ENCODE data around the gene COL12A1. TPM values are rescaled to one million over a fixed set of nuclear protein-coding genes. Genes with fewer than 3 reads are reported as not detected.

The COL12A1 gene
- total RNA-seq, 1 donor from 2014 or later = 24.3 TPM

GRCh38 chr6:75166236-75166635 lies 39.6 kb downstream of the COL12A1 start:
- no peak for TF ChIP-seq CTCF (IDR thresholded peaks at IDR 0.05; ENCODE audit: insufficient read depth, low read length, poor library complexity, severe bottlenecking)
- Histone ChIP-seq H3K27me3 (ENCODE audit: control insufficient read depth, insufficient read depth, low read length) (no peaks in the 10 kb centered on the region), H3K4me3 (ENCODE audit: low read depth, low read length) (no peak overlapping the region), H3K36me3 (ENCODE audit: control insufficient read depth, insufficient read depth, low read length) (no peaks in the 10 kb centered on the region)
- no peak for DNase-seq (ENCODE audit: low read depth)

GRCh38 chr6:75158176-75158575 lies 47.7 kb downstream of the COL12A1 start:
- no peak for TF ChIP-seq CTCF (IDR thresholded peaks at IDR 0.05; ENCODE audit: insufficient read depth, low read length, poor library complexity, severe bottlenecking)
- DNase-seq (ENCODE audit: low read depth) = no peak
- no peaks in the 10 kb centered on the region for H3K36me3 ChIP-seq (ENCODE audit: control insufficient read depth, insufficient read depth, low read length)

GRCh38 chr6:75157336-75157735 lies 48.5 kb downstream of the COL12A1 start:
- TF ChIP-seq CTCF (IDR thresholded peaks at IDR 0.05; ENCODE audit: insufficient read depth, low read length, poor library complexity, severe bottlenecking) = no peak
- H3K27me3 ChIP-seq (ENCODE audit: control insufficient read depth, insufficient read depth, low read length) = no peaks in the 10 kb centered on the region
- no peak for DNase-seq (ENCODE audit: low read depth)
- no peak overlapping the region for H3K4me3 ChIP-seq (ENCODE audit: low read depth, low read length)
- H3K36me3 ChIP-seq (ENCODE audit: control insufficient read depth, insufficient read depth, low read length) = no peaks in the 10 kb centered on the region

More at GRCh38 chr6:75158176-75158575, 47.7 kb downstream of the COL12A1 start:
- no peak overlapping the region for H3K4me3 ChIP-seq (ENCODE audit: low read depth, low read length)
- no peaks in the 10 kb centered on the region for H3K27me3 ChIP-seq (ENCODE audit: control insufficient read depth, insufficient read depth, low read length)

- Histone ChIP-seq H3K27me3 (ENCODE audit: control insufficient read depth, insufficient read depth, low read length) (no peaks in the 10 kb centered on the region), H3K36me3 (ENCODE audit: control insufficient read depth, insufficient read depth, low read length) (no peaks in the 10 kb centered on the region), H3K4me3 (ENCODE audit: low read depth, low read length) (no peak overlapping the region)
- DNase-seq (ENCODE audit: low read depth) = no peak
- no peak for TF ChIP-seq CTCF (IDR thresholded peaks at IDR 0.05; ENCODE audit: insufficient read depth, low read length, poor library complexity, severe bottlenecking)
These were observed 49.5 kb downstream of the COL12A1 start for GRCh38 chr6:75156186-75156878.

- Histone ChIP-seq H3K36me3 (ENCODE audit: control insufficient read depth, insufficient read depth, low read length) (no peaks in the 10 kb centered on the region), H3K27me3 (ENCODE audit: control insufficient read depth, insufficient read depth, low read length) (no peaks in the 10 kb centered on the region), H3K4me3 (ENCODE audit: low read depth, low read length) (no peak overlapping the region)
- no peak for DNase-seq (ENCODE audit: low read depth)
- TF ChIP-seq CTCF (IDR thresholded peaks at IDR 0.05; ENCODE audit: insufficient read depth, low read length, poor library complexity, severe bottlenecking) = no peak
These were observed 50.2 kb downstream of the COL12A1 start for GRCh38 chr6:75155631-75156030.

GRCh38 chr6:75154973-75155372 lies 50.9 kb downstream of the COL12A1 start:
- H3K4me3 ChIP-seq (ENCODE audit: low read depth, low read length) = no peak overlapping the region
- H3K27me3 ChIP-seq (ENCODE audit: control insufficient read depth, insufficient read depth, low read length) = no peaks in the 10 kb centered on the region
- no peak for DNase-seq (ENCODE audit: low read depth)
- no peaks in the 10 kb centered on the region for H3K36me3 ChIP-seq (ENCODE audit: control insufficient read depth, insufficient read depth, low read length)
- no peak for TF ChIP-seq CTCF (IDR thresholded peaks at IDR 0.05; ENCODE audit: insufficient read depth, low read length, poor library complexity, severe bottlenecking)
